Measurements from ENCODE around the gene SOWAHB. TPM values are rescaled to one million over a fixed set of nuclear protein-coding genes. Genes with fewer than 3 reads are reported as not detected.

The SOWAHB gene
- total RNA-seq, 2 experiments from 2014 or later, result not detected

GRCh38 chr4:76894537-76895255, 3.2 kb downstream of the SOWAHB start:
- Mint-ChIP-seq H3K36me3 (ENCODE audit: low read depth) (no peaks in the 10 kb centered on the region), H3K9me3 (no peaks in the 10 kb centered on the region), H3K27ac (no peak overlapping the region), H3K4me1 (ENCODE audit: low read depth) (peaks cover 13% of the 10 kb centered on the region), H3K27me3 (peaks cover 50% of the 10 kb centered on the region), H3K4me3 (no peak overlapping the region)
- TF ChIP-seq, protein P1, sequence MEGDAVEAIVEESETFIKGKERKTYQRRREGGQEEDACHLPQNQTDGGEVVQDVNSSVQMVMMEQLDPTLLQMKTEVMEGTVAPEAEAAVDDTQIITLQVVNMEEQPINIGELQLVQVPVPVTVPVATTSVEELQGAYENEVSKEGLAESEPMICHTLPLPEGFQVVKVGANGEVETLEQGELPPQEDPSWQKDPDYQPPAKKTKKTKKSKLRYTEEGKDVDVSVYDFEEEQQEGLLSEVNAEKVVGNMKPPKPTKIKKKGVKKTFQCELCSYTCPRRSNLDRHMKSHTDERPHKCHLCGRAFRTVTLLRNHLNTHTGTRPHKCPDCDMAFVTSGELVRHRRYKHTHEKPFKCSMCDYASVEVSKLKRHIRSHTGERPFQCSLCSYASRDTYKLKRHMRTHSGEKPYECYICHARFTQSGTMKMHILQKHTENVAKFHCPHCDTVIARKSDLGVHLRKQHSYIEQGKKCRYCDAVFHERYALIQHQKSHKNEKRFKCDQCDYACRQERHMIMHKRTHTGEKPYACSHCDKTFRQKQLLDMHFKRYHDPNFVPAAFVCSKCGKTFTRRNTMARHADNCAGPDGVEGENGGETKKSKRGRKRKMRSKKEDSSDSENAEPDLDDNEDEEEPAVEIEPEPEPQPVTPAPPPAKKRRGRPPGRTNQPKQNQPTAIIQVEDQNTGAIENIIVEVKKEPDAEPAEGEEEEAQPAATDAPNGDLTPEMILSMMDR (IDR thresholded peaks at IDR 0.05), result no peak
- intact Hi-C loops (cut with DNase I, micrococcal nuclease), result loop anchor here (5.0 kb wide), 1 partner anchor 148 kb away; no protein-coding TSS in a partner anchor
- peaks cover 0 to 5% of the 10 kb centered on the region in 2 experiments for H3K9me3 ChIP-seq (ENCODE audit: control insufficient read depth in 1 of 2, insufficient read depth in 1 of 2, low read length in 2 of 2)
- ATAC-seq (ENCODE audit: poor library complexity), result no peak
- H3K4me3 ChIP-seq (ENCODE audit: low read length), result no peak overlapping the region
- ChIA-PET CTCF (no interaction called here), POLR2A (no interaction called here)
- H3K4me1 ChIP-seq (ENCODE audit: insufficient read depth, low read length), result peaks cover 15% of the 10 kb centered on the region
- no peak for DNase-seq
- peaks cover 25 to 34% of the 10 kb centered on the region in 2 experiments for H3K27me3 ChIP-seq (ENCODE audit: control insufficient read depth in 1 of 2, insufficient read depth in 2 of 2, low read length in 2 of 2)
- H3K27ac ChIP-seq (ENCODE audit: low read depth in 1 of 2, low read length in 2 of 2), result no peak overlapping the region
- H3K36me3 ChIP-seq (ENCODE audit: insufficient read depth, low read length), result no peaks in the 10 kb centered on the region

- no peaks in the 10 kb centered on the region for H3K4me1 Mint-ChIP-seq (ENCODE audit: low read depth)
- H3K9me3 ChIP-seq (ENCODE audit: control insufficient read depth in 1 of 2, insufficient read depth in 1 of 2, low read length in 2 of 2), result peaks cover 0 to 5% of the 10 kb centered on the region in 2 experiments
- no peak for ATAC-seq (ENCODE audit: poor library complexity)
- no peak overlapping the region for H3K4me3 Mint-ChIP-seq
- H3K9me3 Mint-ChIP-seq, result no peaks in the 10 kb centered on the region
- no peak overlapping the region for H3K27ac Mint-ChIP-seq
- peaks cover 7% of the 10 kb centered on the region for H3K4me1 ChIP-seq (ENCODE audit: insufficient read depth, low read length)
- H3K27ac ChIP-seq (ENCODE audit: low read depth in 1 of 2, low read length in 2 of 2), result no peak overlapping the region
- TF ChIP-seq, protein P1 (IDR thresholded peaks at IDR 0.05), result no peak
- no peak overlapping the region for H3K4me3 ChIP-seq (ENCODE audit: low read length)
- POLR2A ChIA-PET, result no interaction called here
- intact Hi-C loops (cut with DNase I, micrococcal nuclease), result loop anchor here in 1 of 2 experiments (5.0 kb wide), 1 partner anchor 150 kb away; no protein-coding TSS in a partner anchor
- H3K36me3 Mint-ChIP-seq (ENCODE audit: low read depth), result no peaks in the 10 kb centered on the region
- CTCF ChIA-PET, result no interaction called here
- DNase-seq, result no peak
- H3K27me3 ChIP-seq (ENCODE audit: control insufficient read depth in 1 of 2, insufficient read depth in 2 of 2, low read length in 2 of 2), result peaks cover 15 to 17% of the 10 kb centered on the region in 2 experiments
- H3K36me3 ChIP-seq (ENCODE audit: insufficient read depth, low read length), result no peaks in the 10 kb centered on the region
- peaks cover 34% of the 10 kb centered on the region for H3K27me3 Mint-ChIP-seq
Measured at GRCh38 chr4:76892601-76893000, 5.3 kb downstream of the SOWAHB start.

DNA sequence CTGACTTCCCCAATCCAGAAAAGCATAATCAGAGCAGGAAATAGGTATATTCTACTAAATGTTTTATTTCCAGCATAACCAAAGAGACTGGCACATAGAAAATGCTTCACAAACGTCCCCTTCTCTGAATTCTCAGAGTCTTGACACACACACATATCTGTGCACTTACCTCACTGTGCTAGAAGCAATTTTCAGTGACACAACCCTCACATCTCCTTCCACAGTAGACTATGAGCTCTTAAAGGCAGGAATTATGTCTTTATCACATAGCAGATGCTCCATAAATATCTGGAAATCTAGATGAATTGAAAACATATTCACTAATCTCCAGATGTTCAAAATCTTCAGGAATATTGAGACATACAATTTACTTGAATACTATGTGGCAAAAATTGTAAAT, 5.9 kb downstream of the SOWAHB start:
- CTCF ChIA-PET, result no interaction called here
- peaks cover 34% of the 10 kb centered on the region for H3K27me3 Mint-ChIP-seq
- Histone ChIP-seq H3K36me3 (ENCODE audit: insufficient read depth, low read length) (no peaks in the 10 kb centered on the region), H3K9me3 (ENCODE audit: control insufficient read depth in 1 of 2, insufficient read depth in 1 of 2, low read length in 2 of 2) (peaks cover 0 to 5% of the 10 kb centered on the region in 2 experiments), H3K4me1 (ENCODE audit: insufficient read depth, low read length) (peaks cover 4% of the 10 kb centered on the region), H3K27me3 (ENCODE audit: control insufficient read depth in 1 of 2, insufficient read depth in 2 of 2, low read length in 2 of 2) (peaks cover 17% of the 10 kb centered on the region in 2 experiments), H3K4me3 (ENCODE audit: low read length) (no peak overlapping the region), H3K27ac (ENCODE audit: low read depth in 1 of 2, low read length in 2 of 2) (no peak overlapping the region)
- POLR2A ChIA-PET, result interaction anchor here (0.6 kb wide), 1 partner anchor 1072 kb away, joined by 3 read pairs; no protein-coding TSS in a partner anchor
- H3K27ac Mint-ChIP-seq, result no peak overlapping the region
- intact Hi-C loops (cut with DNase I, micrococcal nuclease), result loop anchor here in 1 of 2 experiments (5.0 kb wide), 1 partner anchor 150 kb away; no protein-coding TSS in a partner anchor
- ATAC-seq (ENCODE audit: poor library complexity) (no peak), DNase-seq (no peak)
- TF ChIP-seq, protein P1 (IDR thresholded peaks at IDR 0.05), result no peak
- no peaks in the 10 kb centered on the region for H3K9me3 Mint-ChIP-seq
- H3K4me1 Mint-ChIP-seq (ENCODE audit: low read depth), result no peaks in the 10 kb centered on the region
- H3K36me3 Mint-ChIP-seq (ENCODE audit: low read depth), result no peaks in the 10 kb centered on the region
- no peak overlapping the region for H3K4me3 Mint-ChIP-seq
